ENCODE measurements around the gene AZIN2.

- no peak for TF ChIP-seq POLR2A (IDR thresholded peaks at IDR 0.05)
- TF ChIP-seq, protein P1, sequence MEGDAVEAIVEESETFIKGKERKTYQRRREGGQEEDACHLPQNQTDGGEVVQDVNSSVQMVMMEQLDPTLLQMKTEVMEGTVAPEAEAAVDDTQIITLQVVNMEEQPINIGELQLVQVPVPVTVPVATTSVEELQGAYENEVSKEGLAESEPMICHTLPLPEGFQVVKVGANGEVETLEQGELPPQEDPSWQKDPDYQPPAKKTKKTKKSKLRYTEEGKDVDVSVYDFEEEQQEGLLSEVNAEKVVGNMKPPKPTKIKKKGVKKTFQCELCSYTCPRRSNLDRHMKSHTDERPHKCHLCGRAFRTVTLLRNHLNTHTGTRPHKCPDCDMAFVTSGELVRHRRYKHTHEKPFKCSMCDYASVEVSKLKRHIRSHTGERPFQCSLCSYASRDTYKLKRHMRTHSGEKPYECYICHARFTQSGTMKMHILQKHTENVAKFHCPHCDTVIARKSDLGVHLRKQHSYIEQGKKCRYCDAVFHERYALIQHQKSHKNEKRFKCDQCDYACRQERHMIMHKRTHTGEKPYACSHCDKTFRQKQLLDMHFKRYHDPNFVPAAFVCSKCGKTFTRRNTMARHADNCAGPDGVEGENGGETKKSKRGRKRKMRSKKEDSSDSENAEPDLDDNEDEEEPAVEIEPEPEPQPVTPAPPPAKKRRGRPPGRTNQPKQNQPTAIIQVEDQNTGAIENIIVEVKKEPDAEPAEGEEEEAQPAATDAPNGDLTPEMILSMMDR (IDR thresholded peaks at IDR 0.05), result no peak
Measured at GRCh38 chr1:33045246-33045645, 35.7 kb upstream of the AZIN2 start.

Measured in ovary (tissue), 3 donors.